ENCODE measurements around the gene DIP2C.
"Not testable (repeated sequence)": the region's sequence is repeated elsewhere in the genome, so short reads cannot be mapped to it uniquely, and the experiment has no call there.

DIP2C gene

GRCh38 chr10:650886-651615 lies 38.4 kb downstream of the DIP2C start:
- Histone ChIP-seq H3K27ac (ENCODE audit: low read length) (peak overlapping the region; percentile 96), H3K4me1 (ENCODE audit: control insufficient read depth, insufficient read depth, low read length) (peaks cover 40% of the 10 kb centered on the region), H3K27me3 (ENCODE audit: control insufficient read depth in 1 of 2, insufficient read depth in 2 of 2, low read length in 2 of 2) (no peaks in the 10 kb centered on the region), H3K9me3 (ENCODE audit: control insufficient read depth in 2 of 2, low read length in 2 of 2) (peaks cover 0 to 2% of the 10 kb centered on the region in 2 donors), H3K4me3 (ENCODE audit: low read length in 2 of 2) (peak overlapping the region; percentile 67 to 74), H3K9ac (ENCODE audit: low read length in 2 of 2) (peak overlapping the region; percentile 30 to 87), H3K36me3 (ENCODE audit: control insufficient read depth in 2 of 2, insufficient read depth in 2 of 2, low read length in 2 of 2) (no peaks in the 10 kb centered on the region)

- H3K27me3 ChIP-seq (ENCODE audit: control insufficient read depth in 1 of 2, insufficient read depth in 2 of 2, low read length in 2 of 2), result no peaks in the 10 kb centered on the region
- peak overlapping the region; percentile 30 to 87 for H3K9ac ChIP-seq (ENCODE audit: low read length in 2 of 2)
- peak overlapping the region; percentile 67 to 74 for H3K4me3 ChIP-seq (ENCODE audit: low read length in 2 of 2)
- no peaks in the 10 kb centered on the region for H3K36me3 ChIP-seq (ENCODE audit: control insufficient read depth in 2 of 2, insufficient read depth in 2 of 2, low read length in 2 of 2)
- peaks cover 40% of the 10 kb centered on the region for H3K4me1 ChIP-seq (ENCODE audit: control insufficient read depth, insufficient read depth, low read length)
- peaks cover 0 to 8% of the 10 kb centered on the region in 2 donors for H3K9me3 ChIP-seq (ENCODE audit: control insufficient read depth in 2 of 2, low read length in 2 of 2)
- H3K27ac ChIP-seq (ENCODE audit: low read length), result peak overlapping the region; percentile 96
These were observed 39.0 kb downstream of the DIP2C start for GRCh38 chr10:650441-650851.

GRCh38 chr10:649798-650440 lies 39.5 kb downstream of the DIP2C start:
- Histone ChIP-seq H3K9ac (ENCODE audit: low read length in 2 of 2) (peak overlapping the region; percentile 30 to 87), H3K27ac (ENCODE audit: low read length) (peak overlapping the region; percentile 96), H3K27me3 (ENCODE audit: control insufficient read depth in 1 of 2, insufficient read depth in 2 of 2, low read length in 2 of 2) (no peaks in the 10 kb centered on the region), H3K36me3 (ENCODE audit: control insufficient read depth in 2 of 2, insufficient read depth in 2 of 2, low read length in 2 of 2) (peaks cover 0 to 2% of the 10 kb centered on the region in 2 donors), H3K9me3 (ENCODE audit: control insufficient read depth in 2 of 2, low read length in 2 of 2) (peaks cover under 1 to 13% of the 10 kb centered on the region in 2 donors), H3K4me1 (ENCODE audit: control insufficient read depth, insufficient read depth, low read length) (peaks cover 38% of the 10 kb centered on the region), H3K4me3 (ENCODE audit: low read length in 2 of 2) (peak overlapping the region; percentile 67 to 74)

- peaks cover 33% of the 10 kb centered on the region for H3K4me1 ChIP-seq (ENCODE audit: control insufficient read depth, insufficient read depth, low read length)
- H3K27ac ChIP-seq (ENCODE audit: low read length), result peak overlapping the region; percentile 96
- H3K4me3 ChIP-seq (ENCODE audit: low read length in 2 of 2), result peak overlapping the region in 1 of 2 donors; percentile 74
- no peaks in the 10 kb centered on the region for H3K27me3 ChIP-seq (ENCODE audit: control insufficient read depth in 1 of 2, insufficient read depth in 2 of 2, low read length in 2 of 2)
- H3K36me3 ChIP-seq (ENCODE audit: control insufficient read depth in 2 of 2, insufficient read depth in 2 of 2, low read length in 2 of 2), result peaks cover 0 to 4% of the 10 kb centered on the region in 2 donors
- H3K9ac ChIP-seq (ENCODE audit: low read length in 2 of 2), result peak overlapping the region in 1 of 2 donors; percentile 30
- H3K9me3 ChIP-seq (ENCODE audit: control insufficient read depth in 2 of 2, low read length in 2 of 2), result peaks cover 4 to 18% of the 10 kb centered on the region in 2 donors
These were observed 40.0 kb downstream of the DIP2C start for GRCh38 chr10:649445-649797.

GRCh38 chr10:647019-647418 lies 42.4 kb downstream of the DIP2C start:
- H3K4me3 ChIP-seq (ENCODE audit: low read length in 2 of 2); H3K36me3 ChIP-seq (ENCODE audit: control insufficient read depth in 2 of 2, insufficient read depth in 2 of 2, low read length in 2 of 2); H3K9ac ChIP-seq (ENCODE audit: low read length in 2 of 2); H3K27me3 ChIP-seq (ENCODE audit: control insufficient read depth in 1 of 2, insufficient read depth in 2 of 2, low read length in 2 of 2); H3K27ac ChIP-seq (ENCODE audit: low read length): not testable (repeated sequence)
- Histone ChIP-seq H3K9me3 (ENCODE audit: control insufficient read depth in 2 of 2, low read length in 2 of 2) (peaks cover 4 to 18% of the 10 kb centered on the region in 2 donors), H3K4me1 (ENCODE audit: control insufficient read depth, insufficient read depth, low read length) (peaks cover 18% of the 10 kb centered on the region)

GRCh38 chr10:646118-646524 lies 43.3 kb downstream of the DIP2C start:
- no peak overlapping the region for H3K9ac ChIP-seq (ENCODE audit: low read length in 2 of 2)
- H3K27ac ChIP-seq (ENCODE audit: low read length), result no peak overlapping the region

GRCh38 chr10:644943-645334 lies 44.5 kb downstream of the DIP2C start:
- Histone ChIP-seq H3K27ac (ENCODE audit: low read length) (no peak overlapping the region), H3K9ac (ENCODE audit: low read length in 2 of 2) (no peak overlapping the region), H3K9me3 (ENCODE audit: control insufficient read depth in 2 of 2, low read length in 2 of 2) (peaks cover 4 to 18% of the 10 kb centered on the region in 2 donors), H3K4me1 (ENCODE audit: control insufficient read depth, insufficient read depth, low read length) (peaks cover 11% of the 10 kb centered on the region), H3K27me3 (ENCODE audit: control insufficient read depth in 1 of 2, insufficient read depth in 2 of 2, low read length in 2 of 2) (no peaks in the 10 kb centered on the region), H3K36me3 (ENCODE audit: control insufficient read depth in 2 of 2, insufficient read depth in 2 of 2, low read length in 2 of 2) (peaks cover 0 to 4% of the 10 kb centered on the region in 2 donors), H3K4me3 (ENCODE audit: low read length in 2 of 2) (no peak overlapping the region)

More at GRCh38 chr10:646118-646524, 43.3 kb downstream of the DIP2C start:
- Histone ChIP-seq H3K4me3 (ENCODE audit: low read length in 2 of 2) (no peak overlapping the region), H3K27me3 (ENCODE audit: control insufficient read depth in 1 of 2, insufficient read depth in 2 of 2, low read length in 2 of 2) (no peaks in the 10 kb centered on the region), H3K36me3 (ENCODE audit: control insufficient read depth in 2 of 2, insufficient read depth in 2 of 2, low read length in 2 of 2) (peaks cover 0 to 4% of the 10 kb centered on the region in 2 donors), H3K4me1 (ENCODE audit: control insufficient read depth, insufficient read depth, low read length) (peaks cover 22% of the 10 kb centered on the region), H3K9me3 (ENCODE audit: control insufficient read depth in 2 of 2, low read length in 2 of 2) (peaks cover 4 to 18% of the 10 kb centered on the region in 2 donors)

GRCh38 chr10:644076-644942 lies 45.2 kb downstream of the DIP2C start:
- H3K27ac ChIP-seq (ENCODE audit: low read length), result no peak overlapping the region
- no peak overlapping the region for H3K4me3 ChIP-seq (ENCODE audit: low read length in 2 of 2)
- H3K4me1 ChIP-seq (ENCODE audit: control insufficient read depth, insufficient read depth, low read length), result peaks cover 6% of the 10 kb centered on the region
- no peaks in the 10 kb centered on the region for H3K27me3 ChIP-seq (ENCODE audit: control insufficient read depth in 1 of 2, insufficient read depth in 2 of 2, low read length in 2 of 2)
- H3K9me3 ChIP-seq (ENCODE audit: control insufficient read depth in 2 of 2, low read length in 2 of 2), result peaks cover 4 to 18% of the 10 kb centered on the region in 2 donors
- no peak overlapping the region for H3K9ac ChIP-seq (ENCODE audit: low read length in 2 of 2)
- H3K36me3 ChIP-seq (ENCODE audit: control insufficient read depth in 2 of 2, insufficient read depth in 2 of 2, low read length in 2 of 2), result peaks cover 0 to 4% of the 10 kb centered on the region in 2 donors

GRCh38 chr10:642186-642890 lies 47.1 kb downstream of the DIP2C start:
- no peak overlapping the region for H3K9ac ChIP-seq (ENCODE audit: low read length in 2 of 2)
- no peak overlapping the region for H3K27ac ChIP-seq (ENCODE audit: low read length)
- H3K4me1 ChIP-seq (ENCODE audit: control insufficient read depth, insufficient read depth, low read length), result peaks cover 11% of the 10 kb centered on the region
- H3K36me3 ChIP-seq (ENCODE audit: control insufficient read depth in 2 of 2, insufficient read depth in 2 of 2, low read length in 2 of 2), result peaks cover 0 to 4% of the 10 kb centered on the region in 2 donors
- no peaks in the 10 kb centered on the region for H3K27me3 ChIP-seq (ENCODE audit: control insufficient read depth in 1 of 2, insufficient read depth in 2 of 2, low read length in 2 of 2)
- H3K4me3 ChIP-seq (ENCODE audit: low read length in 2 of 2), result no peak overlapping the region
- H3K9me3 ChIP-seq (ENCODE audit: control insufficient read depth in 2 of 2, low read length in 2 of 2), result peaks cover 4 to 18% of the 10 kb centered on the region in 2 donors
